HG03432 (cell line): ENCODE data around the gene C13orf42.

Source experiments
- ATAC-seq: cut with Tn5 transposase; IDR thresholded peaks from one replicate; pipeline ENCODE4 v1.9.1; 2021; ENCODE audit warnings: mild to moderate bottlenecking, moderate library complexity; ENCODE audit not compliant: unreplicated experiment

Gene C13orf42

GRCh38 chr13:51111174-51111573 lies at the start of gene C13orf42:
TSS of gene C13orf42 (minus strand) at chr13:51111274. CDS start at chr13:51111209, 65 bp downstream.
- ATAC-seq = no peak

- ATAC-seq = no peak
Observed at GRCh38 chr13:51158880-51159518, 47.9 kb upstream of the C13orf42 start.

- ATAC-seq = no peak
Observed at GRCh38 chr13:51158365-51158764, 47.3 kb upstream of the C13orf42 start.

- no peak for ATAC-seq
Observed at GRCh38 chr13:51156648-51157047, 45.6 kb upstream of the C13orf42 start.

GRCh38 chr13:51155776-51156515 lies 44.9 kb upstream of the C13orf42 start:
- ATAC-seq = no peak

GRCh38 chr13:51155161-51155560 lies 44.1 kb upstream of the C13orf42 start:
- ATAC-seq = no peak

GRCh38 chr13:51154029-51154555 lies 43.0 kb upstream of the C13orf42 start:
- no peak for ATAC-seq

- no peak for ATAC-seq
Observed at GRCh38 chr13:51153527-51153926, 42.5 kb upstream of the C13orf42 start.

GRCh38 chr13:51152701-51153100 lies 41.6 kb upstream of the C13orf42 start:
- ATAC-seq = no peak

- ATAC-seq = no peak
Observed at GRCh38 chr13:51151463-51151862, 40.4 kb upstream of the C13orf42 start.

GRCh38 chr13:51148952-51149573 lies 38.0 kb upstream of the C13orf42 start:
- no peak for ATAC-seq

- ATAC-seq = no peak
Observed at GRCh38 chr13:51148223-51148951, 37.3 kb upstream of the C13orf42 start.

GRCh38 chr13:51147732-51148131 lies 36.7 kb upstream of the C13orf42 start:
- no peak for ATAC-seq

GRCh38 chr13:51146667-51147066 lies 35.6 kb upstream of the C13orf42 start:
- no peak for ATAC-seq

- ATAC-seq = no peak
Observed at GRCh38 chr13:51137250-51137649, 26.2 kb upstream of the C13orf42 start.

GRCh38 chr13:51136276-51136980 lies 25.4 kb upstream of the C13orf42 start:
- no peak for ATAC-seq

GRCh38 chr13:51134763-51135365 lies 23.8 kb upstream of the C13orf42 start:
- no peak for ATAC-seq

- no peak for ATAC-seq
Observed at GRCh38 chr13:51130348-51130747, 19.3 kb upstream of the C13orf42 start.

GRCh38 chr13:51125495-51126226 lies 14.6 kb upstream of the C13orf42 start:
- peak; percentile 82 for ATAC-seq
